Smooth muscle cell (in vitro differentiated cells): Measurements from ENCODE around the gene CREBBP. TPM values are rescaled to one million over a fixed set of nuclear protein-coding genes. Genes with fewer than 3 reads are reported as not detected.

Experiments used
- DNase-seq: peaks from one replicate; lab custom pipeline; 2025; ENCODE audit not compliant: unreplicated experiment; lab: John Stamatoyannopoulos, UW
- H2AFZ ChIP-seq: fragments of 200-600 bp; sonication (generic); 2 replicates; pipeline ENCODE4 v1.6.0; 2016; ENCODE audit warnings: antibody characterized with exemption, low read depth, mild to moderate bottlenecking
- H3F3A ChIP-seq: fragments of 200-600 bp; sonication (generic); 2 replicates; pipeline ENCODE4 v1.6.0; 2017; ENCODE audit warnings: antibody characterized with exemption, low read depth
- H3K27ac ChIP-seq: fragments of 200-600 bp; sonication (generic); 2 replicates; pipeline ENCODE4 v1.5.1; 2016; ENCODE audit warnings: low read depth, mild to moderate bottlenecking
- H3K27me3 ChIP-seq: fragments of 200-600 bp; sonication (generic); 2 replicates; pipeline ENCODE4 v1.6.1; 2016; ENCODE audit warnings: low read depth, mild to moderate bottlenecking
- H3K36me3 ChIP-seq: fragments of 200-600 bp; sonication (generic); 2 replicates; pipeline ENCODE4 v1.5.1; 2016; ENCODE audit warnings: low read depth
- H3K4me1 ChIP-seq: fragments of 200-600 bp; sonication (generic); 2 replicates; pipeline ENCODE4 v1.5.1; 2016; ENCODE audit warnings: low read depth
- H3K4me2 ChIP-seq: fragments of 200-600 bp; sonication (generic); 2 replicates; pipeline ENCODE4 v1.6.0; 2016; ENCODE audit warnings: mild to moderate bottlenecking
- H3K4me3 ChIP-seq: fragments of 200-600 bp; sonication (generic); 2 replicates; pipeline ENCODE4 v1.5.1; 2016; ENCODE audit warnings: mild to moderate bottlenecking
- H3K79me2 ChIP-seq: fragments of 200-600 bp; sonication (generic); 2 replicates; pipeline ENCODE4 v1.6.0; 2016; ENCODE audit warnings: low read depth, mild to moderate bottlenecking
- H3K9ac ChIP-seq: fragments of 200-600 bp; sonication (generic); 2 replicates; pipeline ENCODE4 v1.6.0; 2016; ENCODE audit warnings: low read depth
- H3K9me3 ChIP-seq: fragments of 200-600 bp; sonication (generic); replicated peaks from 2 replicates; pipeline ENCODE4 v1.5.1; 2016; ENCODE audit warnings: low read depth
- H4K20me1 ChIP-seq: fragments of 200-600 bp; sonication (generic); 2 replicates; pipeline ENCODE4 v1.6.0; 2016; ENCODE audit warnings: low read depth
- WGBS: methylation state at CpG from one replicate; pipeline ENCODE4 v1.1.7; 2016; ENCODE audit warnings: low lambda C conversion rate; 5-methylcytosine and 5-hydroxymethylcytosine counted together
- polyA plus RNA-seq: library from polyadenylated mRNA; unstranded; fragments of >200 nt; fragmentation: Nextera tagmentation; extraction: Ambion mirVana; gene quantifications from 2 replicates; pipeline ENCODE4 v1.2.1, GENCODE V29; 2016
- total RNA-seq: library from RNA; depleted of rRNA; stranded (reverse); fragments of >200 nt; gene quantifications from 2 replicates; pipeline ENCODE4 v1.2.3, GENCODE V29; 2014
- TF ChIP-seq, protein P1 (sequence below): fragments of 200-600 bp; sonication (generic); IDR thresholded peaks from 2 replicates; pipeline ENCODE4 v1.5.1; 2017; ENCODE audit warnings: borderline replicate concordance, mild to moderate bottlenecking, antibody characterized with exemption; ENCODE audit not compliant: insufficient read depth, poor library complexity, severe bottlenecking

Gene CREBBP
- total and polyA plus RNA-seq, 2 experiments from 2014 or later, result 14.3 to 19.6 TPM

DNA sequence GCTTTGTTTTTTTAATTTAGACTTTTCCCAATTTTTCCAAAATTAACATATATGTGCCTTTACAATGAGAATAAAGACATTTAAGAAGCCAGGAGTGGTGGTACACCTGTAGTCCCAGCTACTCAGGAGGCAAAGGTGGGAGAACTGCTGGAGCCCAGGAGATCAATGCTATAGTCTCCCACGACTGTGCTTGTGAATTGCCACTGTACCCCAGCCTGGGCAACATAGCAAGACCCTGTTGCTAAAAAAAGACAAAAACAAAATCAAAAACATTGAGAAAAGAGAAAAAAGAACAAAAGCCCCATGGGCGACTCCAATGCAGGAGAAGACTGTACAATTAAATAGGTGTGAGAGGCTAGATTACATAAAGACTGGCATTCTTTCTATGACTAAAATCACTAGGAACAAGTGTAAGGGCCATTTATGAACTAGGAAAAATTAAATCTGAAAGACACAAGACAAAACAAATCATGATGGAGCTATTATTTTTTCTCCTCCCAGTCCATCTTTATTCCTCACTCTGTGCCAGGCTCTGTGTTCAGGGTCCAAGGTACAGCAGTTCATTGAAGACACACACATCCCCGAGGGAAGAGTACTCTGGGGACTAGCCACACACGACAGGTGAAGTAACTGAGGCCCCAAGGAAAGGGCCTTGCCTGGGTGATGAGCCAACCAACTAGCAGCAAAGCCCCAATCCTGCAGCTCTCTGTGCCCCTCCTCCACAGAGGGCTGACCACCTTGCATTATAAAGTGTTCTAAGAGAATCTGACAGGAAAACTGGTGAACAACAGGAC, 79.8 kb downstream of the CREBBP start:
- WGBS, result 97% methylated on average over 4 of the region's 4 CpGs
- Histone ChIP-seq H3K9me3 (no peaks in the 10 kb centered on the region), H3K9ac (no peak overlapping the region), H2AFZ (no peak overlapping the region), H3K4me3 (no peak overlapping the region), H4K20me1 (peaks cover 96% of the 10 kb centered on the region), H3K79me2 (peaks cover 98% of the 10 kb centered on the region), H3K27me3 (no peaks in the 10 kb centered on the region), H3F3A (no peaks in the 10 kb centered on the region), H3K36me3 (no peaks in the 10 kb centered on the region), H3K4me2 (no peak overlapping the region), H3K4me1 (peaks cover 4% of the 10 kb centered on the region), H3K27ac (no peak overlapping the region)
- DNase-seq, result no peak
- TF ChIP-seq, protein P1, sequence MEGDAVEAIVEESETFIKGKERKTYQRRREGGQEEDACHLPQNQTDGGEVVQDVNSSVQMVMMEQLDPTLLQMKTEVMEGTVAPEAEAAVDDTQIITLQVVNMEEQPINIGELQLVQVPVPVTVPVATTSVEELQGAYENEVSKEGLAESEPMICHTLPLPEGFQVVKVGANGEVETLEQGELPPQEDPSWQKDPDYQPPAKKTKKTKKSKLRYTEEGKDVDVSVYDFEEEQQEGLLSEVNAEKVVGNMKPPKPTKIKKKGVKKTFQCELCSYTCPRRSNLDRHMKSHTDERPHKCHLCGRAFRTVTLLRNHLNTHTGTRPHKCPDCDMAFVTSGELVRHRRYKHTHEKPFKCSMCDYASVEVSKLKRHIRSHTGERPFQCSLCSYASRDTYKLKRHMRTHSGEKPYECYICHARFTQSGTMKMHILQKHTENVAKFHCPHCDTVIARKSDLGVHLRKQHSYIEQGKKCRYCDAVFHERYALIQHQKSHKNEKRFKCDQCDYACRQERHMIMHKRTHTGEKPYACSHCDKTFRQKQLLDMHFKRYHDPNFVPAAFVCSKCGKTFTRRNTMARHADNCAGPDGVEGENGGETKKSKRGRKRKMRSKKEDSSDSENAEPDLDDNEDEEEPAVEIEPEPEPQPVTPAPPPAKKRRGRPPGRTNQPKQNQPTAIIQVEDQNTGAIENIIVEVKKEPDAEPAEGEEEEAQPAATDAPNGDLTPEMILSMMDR, result no peak

DNA sequence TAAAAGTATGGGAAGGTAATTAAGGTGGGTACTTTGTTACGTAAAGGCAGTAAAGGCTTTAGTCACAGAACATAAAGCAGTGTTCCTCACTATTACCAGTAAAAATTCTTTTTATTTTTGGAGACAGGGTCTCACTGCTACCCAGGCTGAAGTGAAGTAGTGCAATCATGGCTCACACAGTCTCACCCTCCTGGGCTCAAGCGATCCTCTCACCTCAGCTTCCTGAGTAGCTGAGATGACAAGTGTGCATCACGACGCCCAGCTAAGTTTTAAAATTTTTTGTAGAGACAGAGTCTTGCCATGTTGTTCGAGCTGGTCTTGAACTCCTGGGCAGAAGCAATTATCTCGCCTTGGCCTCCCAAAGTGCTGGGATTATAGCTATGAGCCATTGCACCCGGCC, 80.5 kb downstream of the CREBBP start:
- H3K27me3 ChIP-seq, result no peaks in the 10 kb centered on the region
- H3K27ac ChIP-seq, result no peak overlapping the region
- H3K36me3 ChIP-seq, result no peaks in the 10 kb centered on the region
- H3K4me3 ChIP-seq, result no peak overlapping the region
- TF ChIP-seq, protein P1, result no peak
- H4K20me1 ChIP-seq, result peaks cover 96% of the 10 kb centered on the region
- H3K9ac ChIP-seq, result no peak overlapping the region
- no peaks in the 10 kb centered on the region for H3K9me3 ChIP-seq
- H3F3A ChIP-seq, result no peaks in the 10 kb centered on the region
- no peak overlapping the region for H2AFZ ChIP-seq
- no peak for DNase-seq
- WGBS, result 93% methylated on average over 7 of the region's 7 CpGs
- peaks cover 4% of the 10 kb centered on the region for H3K4me1 ChIP-seq
- H3K79me2 ChIP-seq, result peaks cover 98% of the 10 kb centered on the region
- no peak overlapping the region for H3K4me2 ChIP-seq

DNA sequence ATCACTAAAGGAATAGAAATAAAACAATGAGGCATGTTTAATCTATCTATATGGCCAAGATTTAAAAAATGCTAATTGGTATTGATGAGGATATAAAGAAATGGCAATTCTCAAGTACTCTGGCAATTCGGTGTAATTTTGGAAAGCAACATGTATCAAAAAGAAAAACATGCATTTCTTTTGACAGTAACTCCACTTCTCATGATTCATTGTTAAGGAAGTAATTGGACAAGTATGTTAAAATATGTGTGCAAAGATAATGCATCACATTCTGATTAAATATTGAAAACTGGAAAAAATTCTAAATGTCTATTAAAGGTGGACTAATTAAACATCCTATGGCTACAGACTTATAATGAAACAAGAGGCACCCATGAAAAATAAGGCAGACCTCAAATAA, 81.2 kb downstream of the CREBBP start:
- TF ChIP-seq, protein P1, result no peak
- no peak overlapping the region for H3K4me2 ChIP-seq

DNA sequence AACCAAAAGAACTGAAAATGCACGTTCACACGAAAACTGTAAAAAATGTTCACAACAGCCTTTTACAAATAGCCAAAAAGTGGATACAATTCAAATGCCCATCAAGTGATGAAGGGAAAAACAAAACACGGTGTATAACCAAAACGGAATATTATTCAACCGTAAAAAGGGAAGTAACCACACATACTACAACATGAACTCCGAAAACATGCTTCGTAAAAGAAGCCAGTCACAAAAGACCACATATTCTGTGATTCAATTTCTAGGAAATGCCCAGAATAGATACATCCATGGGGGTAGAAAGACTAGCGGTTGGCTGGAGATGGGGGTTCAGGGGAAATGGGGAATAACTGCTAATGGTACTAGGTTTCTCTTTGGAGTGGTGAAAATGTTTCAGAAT, 81.7 kb downstream of the CREBBP start:
- WGBS, result 96% methylated on average over 8 of the region's 8 CpGs
- TF ChIP-seq, protein P1, result no peak
- Histone ChIP-seq H3K4me1 (peaks cover 4% of the 10 kb centered on the region), H3K27ac (no peak overlapping the region), H3K79me2 (peaks cover 96% of the 10 kb centered on the region), H3K9me3 (no peaks in the 10 kb centered on the region), H4K20me1 (peaks cover 96% of the 10 kb centered on the region), H2AFZ (no peak overlapping the region), H3K36me3 (no peaks in the 10 kb centered on the region), H3F3A (no peaks in the 10 kb centered on the region), H3K4me2 (no peak overlapping the region), H3K9ac (no peak overlapping the region), H3K4me3 (no peak overlapping the region), H3K27me3 (no peaks in the 10 kb centered on the region)
- DNase-seq, result no peak

More for the DNA sequence above, 81.2 kb downstream of the CREBBP start:
- DNase-seq, result no peak
- H3K4me3 ChIP-seq, result no peak overlapping the region
- no peaks in the 10 kb centered on the region for H3F3A ChIP-seq
- no peak overlapping the region for H3K27ac ChIP-seq
- H3K79me2 ChIP-seq, result peaks cover 98% of the 10 kb centered on the region
- no peaks in the 10 kb centered on the region for H3K27me3 ChIP-seq
- H3K36me3 ChIP-seq, result no peaks in the 10 kb centered on the region
- peaks cover 4% of the 10 kb centered on the region for H3K4me1 ChIP-seq
- no peak overlapping the region for H2AFZ ChIP-seq
- 96% methylated on average over 1 of the region's 1 CpG for WGBS
- no peak overlapping the region for H3K9ac ChIP-seq
- H3K9me3 ChIP-seq, result no peaks in the 10 kb centered on the region
- peaks cover 96% of the 10 kb centered on the region for H4K20me1 ChIP-seq
